Raji (cell line): ENCODE results near the gene PCED1B.

Experiments
- POLR2A ChIP-seq: IDR thresholded peaks from 2 replicates; pipeline ENCODE4 v1.6.1; 2011; ENCODE audit warnings: low read depth, low read length, control low read depth; ENCODE audit not compliant: insufficient read depth

Gene PCED1B

DNA sequence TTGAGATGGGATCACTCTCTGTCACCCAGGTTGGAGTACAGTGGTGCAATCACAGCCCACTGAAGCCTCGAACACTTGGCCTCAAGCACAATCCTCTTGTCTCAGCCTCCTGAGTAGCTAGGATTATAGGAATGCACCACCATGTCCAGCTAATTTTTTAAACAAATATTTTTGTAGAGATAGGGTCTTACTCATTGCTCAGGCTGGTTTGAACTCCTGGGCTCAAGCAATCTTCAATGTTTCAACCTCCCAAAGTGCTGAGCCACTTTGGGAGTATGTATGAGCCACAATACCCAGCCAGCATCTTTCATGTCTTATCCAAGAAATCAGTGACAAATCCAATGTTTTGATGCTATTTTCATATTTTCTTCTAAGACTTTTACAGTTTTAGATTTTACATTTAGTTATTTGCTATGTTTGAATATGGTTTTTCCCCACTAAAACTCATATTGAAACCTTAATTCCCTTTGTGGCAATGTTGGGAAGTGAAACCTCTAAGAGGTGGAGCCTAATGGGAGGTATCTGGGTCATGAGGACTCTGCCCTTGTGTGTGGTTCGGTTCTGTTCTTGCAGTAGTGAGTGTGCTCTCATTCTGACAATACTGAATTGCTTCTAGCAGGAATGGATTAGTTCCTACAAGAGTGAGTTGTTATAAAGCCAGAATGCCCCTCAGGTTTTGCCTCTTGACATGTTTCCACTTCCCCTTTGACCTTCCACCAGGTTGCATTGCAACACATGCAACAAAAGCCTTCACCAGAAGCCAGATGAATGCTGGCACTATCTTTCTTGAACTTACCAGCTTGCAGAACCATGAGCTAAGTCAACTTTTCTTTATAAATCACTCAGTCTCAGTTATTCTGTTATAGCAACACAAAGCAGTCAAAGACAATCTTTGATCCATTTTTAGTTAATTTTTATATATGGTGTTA is 81.2 kb downstream of the PCED1B start:
- no peak for TF ChIP-seq POLR2A

DNA sequence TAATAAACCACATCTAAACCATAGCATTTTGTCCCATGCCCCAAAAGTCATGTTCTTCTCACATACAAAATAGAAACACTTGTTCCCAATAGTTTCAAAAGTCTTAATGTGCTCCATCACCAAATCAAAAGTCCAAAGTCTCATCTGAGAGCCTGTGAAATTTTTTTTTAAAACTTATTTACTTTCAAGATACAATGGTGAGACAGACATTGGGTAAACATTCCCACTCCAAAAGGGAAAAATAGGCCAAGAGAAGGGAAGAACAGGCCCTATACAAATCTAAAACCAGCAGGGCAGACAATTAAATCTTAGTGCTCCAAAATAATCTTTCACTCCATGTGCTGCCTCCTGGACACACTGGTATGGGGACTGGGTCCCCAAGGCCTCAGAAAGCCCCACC is 84.7 kb downstream of the PCED1B start:
- TF ChIP-seq POLR2A = no peak

DNA sequence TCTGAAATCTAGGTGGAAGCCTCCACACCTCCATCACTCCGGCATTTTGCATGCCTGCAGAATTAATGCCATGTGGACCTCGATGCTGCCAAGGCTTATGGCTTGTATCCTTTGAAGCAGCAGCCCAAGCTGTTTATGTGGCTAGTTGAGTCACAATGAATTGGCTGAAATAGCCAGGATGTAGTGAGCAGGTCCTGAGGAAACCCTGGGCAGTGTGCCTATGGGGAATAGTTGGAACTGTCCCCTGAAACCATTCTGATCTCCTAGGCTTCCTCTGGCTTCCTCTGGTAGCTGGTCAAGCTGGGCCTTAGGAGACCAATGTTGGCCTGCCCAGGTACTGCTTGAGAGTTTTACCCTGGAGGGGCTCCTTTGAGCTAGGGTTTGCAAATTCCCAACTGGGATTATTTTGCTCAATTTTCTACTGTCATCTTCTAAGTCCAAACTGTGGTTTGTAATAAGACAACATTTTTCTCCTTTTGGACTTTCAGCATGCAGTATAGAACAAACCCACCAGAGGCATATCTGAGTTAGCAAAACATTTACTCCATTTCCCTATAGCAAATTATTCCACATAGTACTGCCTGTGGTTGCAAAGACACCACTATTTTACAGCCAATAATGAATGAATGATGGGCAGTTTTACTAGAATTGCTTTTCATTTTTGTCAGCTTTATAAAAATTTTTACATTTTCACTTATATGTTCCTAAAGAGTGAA is 85.5 kb downstream of the PCED1B start:
- TF ChIP-seq POLR2A = no peak

DNA sequence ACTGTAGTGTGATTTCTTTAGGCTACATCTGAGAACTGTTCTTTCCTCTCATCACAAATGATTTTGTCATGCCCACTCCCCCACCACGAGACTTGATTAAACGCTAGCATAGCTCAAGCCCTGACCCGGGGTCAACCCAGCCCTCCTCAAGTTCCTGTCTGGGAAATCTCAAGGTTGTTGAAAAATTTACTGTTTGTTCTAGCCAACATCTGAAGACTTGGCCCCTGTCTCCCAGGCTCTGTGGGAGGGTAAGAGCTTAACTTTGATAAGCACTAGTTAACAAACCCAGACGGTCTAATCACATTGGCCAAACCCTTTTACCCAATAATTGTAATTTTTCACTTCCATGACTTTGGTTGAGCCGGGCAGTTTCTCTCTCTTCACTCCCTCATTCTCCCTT is 86.5 kb downstream of the PCED1B start:
- TF ChIP-seq POLR2A = no peak

DNA sequence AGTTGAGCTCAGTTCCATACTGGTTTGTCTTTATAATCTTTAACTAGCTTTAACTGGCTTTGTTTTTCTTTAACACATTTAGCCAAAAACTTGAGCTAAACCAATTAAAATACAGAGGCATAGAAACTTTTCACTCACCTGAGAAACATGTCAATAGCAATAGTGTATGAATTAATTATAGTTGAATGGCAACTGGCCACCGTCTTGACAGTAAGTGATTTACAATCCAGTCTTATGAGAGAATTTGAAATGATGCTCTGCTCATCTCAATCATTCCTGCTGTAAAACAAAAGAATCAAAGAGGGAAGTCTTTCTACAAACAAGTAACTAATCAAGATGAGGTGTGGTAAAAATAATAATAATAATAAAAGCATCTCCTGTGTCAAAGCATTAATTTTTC is 86.9 kb downstream of the PCED1B start:
- no peak for TF ChIP-seq POLR2A

DNA sequence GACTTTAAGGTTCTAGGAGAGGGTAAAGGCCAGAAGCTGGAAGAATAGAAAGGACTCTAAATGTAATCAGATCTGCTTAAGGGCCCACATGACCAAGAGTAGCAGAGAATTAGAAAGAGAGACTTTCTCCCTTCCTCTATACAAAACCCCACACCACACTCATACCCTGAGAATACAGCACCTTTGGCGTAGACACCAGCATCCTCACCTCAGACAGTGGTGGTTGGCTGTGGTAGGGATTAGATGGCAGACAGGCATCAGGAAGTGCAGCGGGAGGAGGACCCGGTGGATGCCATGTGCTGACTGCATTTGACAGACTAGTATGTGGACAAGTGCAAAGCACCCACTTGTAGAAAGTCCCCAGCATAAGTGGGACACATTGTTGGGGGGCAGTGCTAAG is 98.6 kb downstream of the PCED1B start:
- no peak for TF ChIP-seq POLR2A

DNA sequence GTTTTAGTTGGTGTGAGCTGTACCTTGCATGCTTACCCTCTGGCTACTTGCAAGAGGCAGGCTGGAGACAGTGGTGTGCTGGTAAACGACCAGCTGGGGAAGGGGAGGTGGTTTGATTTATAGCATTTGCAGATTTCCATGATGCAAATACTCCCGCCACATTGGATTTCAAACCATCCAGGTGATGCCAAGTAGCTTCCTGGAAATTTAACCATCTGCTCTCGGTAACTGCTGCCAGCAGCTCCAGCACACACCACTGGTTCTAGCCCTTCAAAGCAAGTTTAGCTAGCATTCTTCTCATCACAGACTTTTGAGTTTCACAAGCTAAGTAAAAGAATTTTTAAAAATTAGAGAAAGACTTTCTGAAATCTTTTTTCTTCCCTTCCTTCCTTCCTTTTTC is 104.8 kb downstream of the PCED1B start:
- no peak for TF ChIP-seq POLR2A

DNA sequence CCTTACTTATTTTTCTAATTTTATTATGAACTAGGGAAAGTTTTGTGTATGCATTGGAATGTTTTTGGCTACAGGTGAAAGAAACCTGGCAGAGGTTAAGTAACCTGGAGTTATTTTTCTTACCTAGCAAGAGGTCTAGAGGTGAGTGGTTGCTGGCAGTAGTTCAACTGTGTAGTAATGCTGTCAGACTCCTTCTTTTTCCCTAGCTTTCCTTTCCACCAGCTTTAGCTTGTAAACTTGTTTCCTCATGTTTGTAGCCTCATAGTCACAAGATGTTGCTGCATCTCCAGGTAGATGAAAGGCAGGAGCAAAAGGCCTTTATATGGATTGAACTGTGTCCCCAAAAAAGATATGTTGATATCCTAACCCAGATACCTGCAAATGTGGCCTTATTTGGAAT is 105.4 kb downstream of the PCED1B start:
- TF ChIP-seq POLR2A = no peak

DNA sequence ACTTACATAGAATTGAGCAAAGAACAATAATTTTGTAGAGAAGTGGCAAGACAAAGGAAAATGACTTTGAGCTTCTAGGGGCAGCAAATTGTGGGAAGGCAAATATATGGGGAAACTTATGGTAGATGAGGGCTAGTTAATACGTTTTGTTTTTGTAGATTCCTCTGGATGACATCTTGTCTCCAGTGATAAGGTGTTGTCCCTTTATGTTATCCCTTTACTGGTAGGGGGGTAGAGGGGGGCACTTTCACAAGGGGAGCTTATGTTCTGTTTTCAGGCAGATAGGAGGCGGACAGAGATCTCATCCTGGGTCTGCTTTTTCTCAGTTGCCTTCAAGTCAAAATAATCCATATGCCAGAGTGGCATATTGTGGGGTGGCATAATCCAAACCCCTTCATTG is 106.8 kb downstream of the PCED1B start:
- TF ChIP-seq POLR2A = no peak

DNA sequence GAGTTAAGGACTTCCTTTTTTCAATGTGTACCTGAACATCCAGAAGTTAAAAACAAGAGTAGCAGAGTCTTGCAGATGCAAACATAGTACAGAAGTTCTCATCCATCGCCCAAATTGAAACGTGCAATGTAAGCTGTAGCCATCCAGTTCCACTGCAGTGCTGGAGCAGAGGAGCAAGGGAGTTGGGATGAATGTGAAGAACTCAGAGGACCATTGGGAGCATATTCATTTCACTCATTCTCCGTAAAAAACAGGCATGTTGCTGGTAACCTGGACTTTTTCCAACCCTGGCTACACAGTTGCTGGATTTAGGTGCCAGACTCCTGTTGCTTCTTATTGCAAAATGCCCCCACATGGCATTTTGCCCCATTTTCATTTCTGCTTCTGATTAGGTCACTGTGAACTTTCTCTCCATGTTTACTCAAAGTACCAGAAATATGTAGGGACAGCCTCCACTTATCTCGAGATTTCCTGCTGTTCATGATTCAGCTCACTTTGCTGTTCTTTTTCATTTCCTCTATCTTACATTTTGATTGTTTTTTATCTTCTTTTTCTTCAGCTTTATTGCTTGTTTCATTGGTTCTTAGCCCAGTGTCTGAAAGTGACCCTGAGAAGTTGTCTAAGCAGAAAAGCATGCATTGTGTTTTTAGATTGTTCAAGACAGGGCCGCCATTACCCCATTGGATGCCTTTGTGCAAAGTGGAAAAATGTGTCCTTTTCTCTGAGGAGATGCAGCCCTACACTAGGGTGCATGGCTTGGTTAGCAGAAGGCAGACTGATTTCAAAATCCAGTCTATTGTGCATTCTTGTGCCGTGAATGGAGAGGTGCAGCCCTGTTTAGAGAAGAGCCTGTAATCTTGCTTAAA is 109.4 kb downstream of the PCED1B start:
- TF ChIP-seq POLR2A = no peak

DNA sequence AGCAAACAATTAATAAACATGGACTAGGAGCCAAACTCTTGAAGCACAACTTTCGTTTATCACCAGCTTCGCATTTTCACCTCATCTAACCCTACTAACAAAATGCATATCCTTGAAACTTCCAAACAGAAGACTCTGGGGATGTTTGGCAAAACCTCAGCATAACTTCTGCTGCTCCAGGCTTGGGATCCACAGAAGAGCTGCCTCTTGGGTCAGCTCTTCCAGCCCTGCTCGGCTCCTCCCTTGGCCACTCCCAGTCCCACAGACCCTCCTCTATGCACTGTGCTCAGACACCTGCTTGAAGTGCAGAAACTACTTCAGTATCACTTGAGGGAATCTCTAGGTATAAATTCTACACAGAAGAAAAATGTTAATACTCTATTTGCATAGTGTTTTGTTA is 110.3 kb downstream of the PCED1B start:
- TF ChIP-seq POLR2A = no peak

DNA sequence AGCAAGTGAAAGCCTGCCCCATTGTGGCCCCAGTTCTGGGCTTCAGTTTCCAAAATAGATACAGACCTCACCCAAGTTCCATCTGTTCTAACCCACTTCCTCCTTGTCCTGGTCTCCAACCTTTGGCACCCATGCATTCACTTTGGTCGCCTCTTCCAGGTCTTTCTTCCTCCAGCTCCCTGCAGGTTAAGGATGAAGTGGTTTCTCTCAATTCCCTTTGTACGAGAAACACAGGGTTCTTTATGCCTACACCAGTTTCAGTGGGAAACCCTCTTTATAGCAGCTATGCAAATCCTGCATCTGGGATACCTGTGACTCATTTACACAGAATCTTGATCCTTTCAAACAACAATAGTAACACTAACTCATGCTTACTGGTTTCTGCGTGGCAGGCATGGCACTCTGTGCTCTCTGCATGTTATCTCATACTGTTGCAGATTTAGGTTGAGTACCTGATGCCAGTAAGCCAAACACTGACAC is 110.9 kb downstream of the PCED1B start:
- no peak for TF ChIP-seq POLR2A

DNA sequence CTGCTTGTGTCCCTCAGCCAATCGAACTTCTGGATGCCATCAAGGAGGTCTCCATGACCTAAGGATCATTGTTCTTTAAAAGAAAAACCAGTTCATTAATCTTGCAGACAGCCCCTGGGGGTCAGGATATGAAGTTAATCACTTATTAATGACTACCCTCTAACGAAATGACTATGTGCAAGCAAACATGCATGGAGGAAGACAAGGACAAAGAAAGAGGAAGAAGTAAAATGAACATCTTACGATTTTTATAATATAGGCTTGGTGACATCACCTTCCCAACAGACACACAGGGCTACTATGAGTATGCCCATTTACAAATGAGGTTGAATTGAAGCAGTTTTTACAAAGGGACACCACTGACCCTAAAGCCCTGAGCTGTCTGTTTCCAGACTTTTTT is 111.5 kb downstream of the PCED1B start:
- TF ChIP-seq POLR2A = no peak

DNA sequence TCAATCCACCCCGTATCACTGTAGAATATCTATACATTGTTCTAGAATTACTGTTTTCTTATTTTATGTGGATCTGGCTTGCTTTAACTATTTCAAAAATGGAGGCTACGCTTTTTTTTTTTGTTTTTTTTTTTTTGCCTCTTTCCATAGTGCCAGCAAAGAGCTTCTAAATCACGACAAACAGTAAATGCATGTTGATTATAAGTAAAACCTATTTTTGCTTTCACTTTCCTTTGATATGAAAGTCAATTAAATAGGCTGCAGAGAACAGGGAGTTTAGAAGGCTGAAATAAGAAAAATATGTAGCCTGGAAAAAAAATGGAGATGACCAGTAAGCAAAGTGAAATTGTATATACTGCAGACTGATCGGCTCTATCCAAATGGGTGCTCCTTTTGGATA is 112.6 kb downstream of the PCED1B start:
- TF ChIP-seq POLR2A = no peak

DNA sequence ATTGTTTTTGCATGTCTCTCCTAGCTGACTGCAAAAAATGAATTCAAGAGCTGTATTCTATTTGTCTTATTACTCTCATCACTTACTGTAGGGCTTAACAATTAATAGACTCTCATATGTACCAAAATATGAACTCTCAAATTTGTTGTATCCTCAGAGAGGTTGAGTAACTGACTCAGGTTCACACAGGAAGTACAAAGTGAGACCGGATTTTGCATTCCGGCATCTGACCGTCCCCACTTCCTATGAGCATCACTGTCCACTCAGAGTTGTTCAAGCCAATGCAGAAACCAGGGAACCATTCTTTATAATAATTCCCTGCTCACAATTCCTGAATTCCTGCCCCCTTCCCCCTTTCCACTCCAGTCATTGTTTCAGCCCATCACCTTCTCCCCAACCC is 113.6 kb downstream of the PCED1B start:
- TF ChIP-seq POLR2A = no peak
